Hippocampal formation (tissue), 2 donors: ENCODE data around the gene DFFA.

Source experiments
- DNase-seq, 2 donors: peaks; one replicate each; lab custom pipeline; 2025; lab: John Stamatoyannopoulos, UW

The DFFA gene, protein sequence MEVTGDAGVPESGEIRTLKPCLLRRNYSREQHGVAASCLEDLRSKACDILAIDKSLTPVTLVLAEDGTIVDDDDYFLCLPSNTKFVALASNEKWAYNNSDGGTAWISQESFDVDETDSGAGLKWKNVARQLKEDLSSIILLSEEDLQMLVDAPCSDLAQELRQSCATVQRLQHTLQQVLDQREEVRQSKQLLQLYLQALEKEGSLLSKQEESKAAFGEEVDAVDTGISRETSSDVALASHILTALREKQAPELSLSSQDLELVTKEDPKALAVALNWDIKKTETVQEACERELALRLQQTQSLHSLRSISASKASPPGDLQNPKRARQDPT

DNA sequence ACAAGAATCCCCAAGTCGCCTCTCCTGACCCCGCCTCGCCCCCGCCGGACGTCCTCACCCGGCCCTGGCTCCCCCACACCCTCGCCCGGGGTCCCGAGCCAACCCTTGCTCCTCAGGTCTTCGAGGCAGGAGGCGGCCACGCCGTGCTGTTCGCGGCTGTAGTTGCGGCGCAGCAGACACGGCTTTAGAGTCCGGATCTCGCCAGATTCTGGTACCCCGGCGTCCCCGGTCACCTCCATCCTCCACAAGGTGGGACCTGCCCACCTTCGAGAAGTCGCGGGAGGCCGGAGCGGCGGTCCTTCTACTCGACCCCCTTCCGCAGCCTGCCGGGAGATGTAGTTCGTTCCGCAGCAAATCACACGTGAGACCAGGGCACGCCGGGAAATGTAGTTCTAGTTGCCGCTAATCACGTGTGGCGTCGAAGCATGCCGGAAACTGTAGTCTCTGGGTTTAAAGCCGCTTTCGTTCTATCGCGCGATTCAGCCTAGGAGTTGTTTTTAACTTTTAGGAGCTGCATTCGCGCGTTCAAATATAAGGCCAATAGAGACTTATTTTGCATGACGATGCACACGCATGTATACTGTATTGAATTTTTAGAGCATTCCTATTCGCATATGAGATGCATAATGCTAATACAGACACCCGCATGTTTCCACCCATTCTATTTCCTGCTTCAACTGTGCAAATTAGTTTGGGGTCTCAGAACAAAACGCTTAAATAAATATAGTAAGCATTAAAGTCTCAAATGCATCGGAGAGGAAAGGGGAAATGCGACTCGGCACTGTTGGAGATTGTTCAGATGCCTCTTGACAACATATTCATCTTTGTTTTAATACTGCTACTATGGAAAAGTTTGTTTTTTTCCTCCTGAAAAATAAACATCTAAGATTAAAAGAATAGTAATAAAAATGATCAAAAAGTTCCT is at the start of gene DFFA:
Gene DFFA, minus strand, starts transcription at position 310 of the 925 bp plus-strand sequence. Its CDS starts 71 bp downstream, at position 239.
- peak; percentile 91 to 95 for DNase-seq

DNA sequence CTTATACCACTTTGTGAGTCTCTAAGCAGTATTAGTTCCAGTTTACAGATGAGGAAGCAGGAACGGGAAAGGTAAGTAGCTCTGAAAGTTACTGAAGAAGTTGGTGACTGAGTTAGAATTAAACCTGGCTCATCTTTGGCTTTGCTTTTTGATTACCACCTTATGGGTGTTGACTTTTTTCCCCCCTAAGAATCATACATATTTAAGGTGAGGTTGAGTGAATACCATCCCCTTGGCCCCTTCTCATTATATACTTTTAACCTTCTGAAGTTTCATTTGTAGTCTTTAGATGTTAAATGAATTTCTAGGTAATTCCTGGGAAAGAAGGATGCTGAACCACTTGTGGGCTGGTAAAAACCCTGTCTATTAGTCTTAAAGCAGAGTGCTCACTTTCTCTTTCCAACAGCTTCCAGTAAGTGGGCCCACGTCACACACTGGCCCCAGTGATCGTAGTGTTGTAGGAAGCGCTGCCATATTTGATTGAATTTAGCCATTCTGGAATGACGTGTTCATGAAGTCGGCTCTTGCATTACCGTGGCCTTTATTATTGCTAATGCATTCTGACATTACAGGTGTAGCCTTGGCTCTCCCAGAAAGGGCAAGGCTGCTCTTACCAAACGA is 49.3 kb upstream of the DFFA start:
- DNase-seq = no peak

DNA sequence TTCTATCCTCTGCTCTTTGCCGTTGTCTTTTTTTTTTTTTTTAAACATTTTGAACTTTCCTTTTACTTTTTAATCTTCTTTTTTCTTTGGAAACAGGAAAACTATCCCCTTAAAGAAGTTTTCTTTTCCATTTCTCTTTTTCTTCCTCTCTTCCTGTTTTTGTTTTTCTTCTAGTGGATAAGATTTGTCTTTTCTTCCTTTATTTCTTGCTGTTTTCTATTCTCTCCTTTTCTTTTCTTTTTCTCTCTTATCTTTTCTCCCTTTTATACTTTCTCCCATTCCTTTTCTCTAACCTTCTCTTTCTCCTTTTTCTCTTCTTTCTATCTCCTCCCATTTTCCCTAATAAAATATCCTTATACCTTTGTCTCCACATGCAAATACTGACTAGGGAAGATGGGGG is 48.6 kb upstream of the DFFA start:
- no peak for DNase-seq

DNA sequence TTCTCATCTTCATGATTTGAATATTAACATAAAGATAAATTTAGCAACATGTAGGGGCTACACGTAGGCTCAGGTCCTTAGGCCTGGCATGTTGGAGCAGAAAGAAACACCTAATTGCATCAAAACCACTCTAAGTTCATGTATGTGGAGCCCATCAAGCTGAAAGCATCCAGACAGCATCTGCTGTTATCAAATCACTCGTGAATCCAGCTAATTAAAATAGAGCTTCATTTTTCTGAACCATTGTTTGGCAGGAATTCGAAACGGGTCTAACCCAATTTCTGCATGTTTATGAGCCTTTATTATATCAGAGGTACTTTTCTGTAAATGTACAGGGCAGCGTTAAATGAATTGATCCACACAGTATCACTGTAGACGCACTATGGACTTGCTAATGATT is 48.2 kb upstream of the DFFA start:
- DNase-seq = no peak

DNA sequence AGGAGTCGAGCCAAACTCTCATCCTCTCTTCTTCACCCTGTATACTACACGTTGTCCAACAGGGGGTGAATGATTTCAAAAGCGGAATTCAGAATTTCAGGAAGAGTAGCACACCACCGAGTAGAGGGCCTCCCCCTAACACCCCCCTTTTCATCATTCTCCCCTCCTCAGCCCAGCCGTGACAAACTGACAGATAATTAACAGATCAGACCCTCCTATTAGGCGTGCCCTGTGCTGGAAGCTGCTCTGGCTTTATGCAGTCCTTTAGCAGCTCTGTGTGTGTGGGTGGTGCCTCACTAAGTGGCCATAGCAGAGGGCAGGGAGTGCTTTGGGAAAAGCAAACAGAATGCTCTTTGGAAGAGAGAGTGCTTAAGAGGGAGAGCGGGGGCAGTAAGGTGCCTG is 46.7 kb upstream of the DFFA start:
- no peak for DNase-seq

DNA sequence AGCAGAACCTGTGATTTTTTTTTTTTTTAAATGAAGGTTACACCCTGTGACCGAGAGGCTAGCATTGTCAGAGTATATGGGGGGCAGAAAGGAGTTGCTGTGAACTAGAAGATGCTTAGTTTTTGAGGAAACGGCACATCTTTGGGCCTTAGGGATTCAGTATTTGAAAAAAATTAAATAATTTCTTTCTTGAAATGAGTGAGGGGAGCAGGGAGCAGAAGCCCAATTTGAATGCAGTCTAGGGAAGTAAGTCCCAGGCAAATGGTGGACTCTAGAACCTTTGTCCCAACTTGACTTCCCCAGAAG is 45.3 kb upstream of the DFFA start:
- DNase-seq = no peak

DNA sequence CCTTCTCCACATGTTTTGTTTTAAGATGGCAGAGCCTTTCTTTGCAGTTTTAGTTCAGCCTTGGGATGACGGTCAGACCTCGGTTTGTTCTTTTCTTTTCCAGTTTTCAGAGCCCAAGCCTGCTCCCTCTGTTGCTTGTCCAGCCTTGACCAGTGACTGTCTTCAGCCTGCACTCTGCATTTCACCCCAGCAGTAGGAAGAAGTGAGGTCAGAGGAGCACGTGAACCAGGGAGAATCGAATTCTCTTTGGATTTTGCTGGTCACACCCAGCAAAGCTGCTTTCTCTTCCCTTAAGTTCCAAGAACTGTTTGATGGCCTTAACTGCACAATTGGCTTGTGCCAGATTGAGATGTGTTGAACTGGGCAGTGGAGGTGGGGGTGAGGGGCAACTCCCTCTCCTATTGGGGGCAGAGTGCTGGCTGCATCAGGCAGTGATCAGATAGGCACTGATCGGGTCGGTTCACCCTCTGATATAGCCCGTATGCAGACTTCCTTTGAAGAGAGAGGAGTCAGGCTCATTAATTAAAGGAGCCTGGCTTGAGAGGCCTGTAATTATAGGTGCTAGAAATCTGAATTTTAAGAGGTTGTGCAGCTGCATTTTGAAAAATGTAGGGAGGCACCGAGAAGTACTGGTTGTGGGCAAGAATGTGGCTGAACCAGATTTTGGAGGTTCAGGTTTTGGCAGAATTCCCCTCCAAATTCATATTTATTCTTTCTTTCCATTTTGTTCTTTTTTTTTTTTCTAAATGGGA is 44.8 kb upstream of the DFFA start:
- no peak for DNase-seq

DNA sequence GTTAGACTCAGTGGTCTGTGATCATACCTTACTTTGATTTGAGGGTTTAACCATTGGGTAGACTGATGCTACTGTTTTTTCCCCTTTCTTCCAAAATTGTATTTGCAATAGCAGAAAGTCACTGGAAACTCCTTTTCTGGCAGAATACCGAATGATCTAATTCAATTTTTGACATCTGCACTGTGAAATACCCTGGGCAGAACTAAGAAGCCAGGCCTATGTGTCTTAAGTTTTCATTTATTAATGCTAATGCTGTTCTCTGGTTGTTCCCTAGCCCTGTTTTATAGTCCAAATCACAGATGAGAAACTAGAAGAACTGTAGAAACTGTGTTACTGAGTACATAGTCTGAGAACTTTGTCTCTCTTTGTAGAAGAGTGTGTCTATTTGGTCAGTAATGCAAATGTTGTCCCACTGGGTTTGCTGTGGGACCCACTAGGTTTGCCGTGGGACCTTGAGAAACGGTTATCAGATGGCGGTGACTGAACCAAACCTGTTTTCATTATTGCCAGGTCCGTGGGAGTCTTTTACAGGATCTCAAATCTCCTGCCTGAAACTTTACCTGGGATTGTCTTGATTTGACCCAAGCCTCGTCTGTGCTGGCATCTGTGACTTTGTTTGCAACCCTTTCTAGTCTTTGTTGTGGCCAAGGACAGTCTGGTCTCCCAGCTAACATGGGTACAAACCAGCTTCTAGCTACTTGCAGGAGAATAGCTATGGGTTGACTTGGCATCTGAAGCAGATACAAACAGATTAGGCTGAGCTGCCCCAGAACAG is 43.8 kb upstream of the DFFA start:
- no peak for DNase-seq

DNA sequence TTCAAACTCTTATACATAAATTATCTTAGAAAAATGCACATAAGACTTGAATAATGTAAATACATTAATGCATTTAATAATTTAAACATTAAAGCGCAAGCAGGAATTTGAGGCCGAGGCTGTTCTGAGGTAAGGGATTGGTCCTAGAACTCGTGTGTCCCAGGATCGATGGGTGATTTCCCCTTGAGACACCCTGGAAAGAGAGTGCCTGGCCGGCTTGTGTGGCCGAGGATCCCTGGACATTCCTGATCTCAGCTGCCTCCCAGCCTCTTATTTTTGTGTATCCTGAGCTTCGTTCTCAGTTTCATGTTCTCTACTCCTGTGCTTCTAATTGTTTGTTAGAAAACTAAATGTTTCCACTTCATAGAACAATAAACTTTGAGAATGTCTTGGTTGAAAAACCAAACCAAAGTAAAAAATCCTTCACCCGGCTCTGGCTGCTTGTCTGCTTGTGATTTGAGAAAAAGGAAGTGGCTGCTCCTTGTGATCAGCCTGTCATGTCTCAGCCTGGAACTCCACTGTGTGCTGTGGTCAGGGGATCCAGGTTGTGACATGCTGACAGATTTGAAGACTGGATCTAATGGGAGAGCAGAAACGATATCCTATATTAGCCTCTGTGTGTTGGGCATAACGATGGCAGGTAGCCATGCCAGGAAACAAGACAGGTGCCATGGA is 43.1 kb upstream of the DFFA start:
- DNase-seq = no peak

DNA sequence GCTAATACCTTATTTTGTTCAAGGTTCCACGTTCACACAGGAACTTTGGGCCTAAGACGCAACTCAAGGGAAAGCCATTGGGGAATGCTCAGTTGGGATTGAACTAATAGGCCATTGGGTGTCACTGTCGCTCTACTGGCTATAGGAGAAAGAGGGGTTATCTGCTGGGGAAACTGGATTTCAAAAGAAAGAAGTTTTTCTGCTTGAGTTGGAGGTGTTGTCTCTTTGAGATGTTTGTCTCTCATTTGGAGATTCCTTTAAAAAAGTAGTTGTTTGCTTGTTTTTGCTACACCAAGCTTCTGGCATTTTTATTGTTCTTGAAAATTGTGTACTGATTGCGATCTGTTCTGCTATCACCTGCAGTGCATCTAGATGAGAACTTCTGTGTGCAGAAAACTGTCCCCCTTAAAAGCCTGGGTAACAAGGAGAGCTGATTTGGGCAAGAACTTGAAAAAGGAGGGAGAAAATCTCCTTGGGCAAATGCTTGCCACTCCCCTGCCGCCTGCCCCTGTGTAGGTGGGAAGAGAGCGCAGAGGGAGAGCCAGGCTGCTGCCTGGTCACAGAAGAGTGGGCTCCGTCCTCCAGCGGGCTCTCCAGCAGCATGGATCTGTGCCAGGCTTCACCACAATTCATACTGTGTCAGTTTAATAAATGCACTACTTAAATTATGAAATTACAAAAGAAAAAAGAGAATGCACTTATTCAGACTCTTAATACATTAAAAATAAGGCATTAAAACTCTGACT is 42.3 kb upstream of the DFFA start:
- DNase-seq = no peak

DNA sequence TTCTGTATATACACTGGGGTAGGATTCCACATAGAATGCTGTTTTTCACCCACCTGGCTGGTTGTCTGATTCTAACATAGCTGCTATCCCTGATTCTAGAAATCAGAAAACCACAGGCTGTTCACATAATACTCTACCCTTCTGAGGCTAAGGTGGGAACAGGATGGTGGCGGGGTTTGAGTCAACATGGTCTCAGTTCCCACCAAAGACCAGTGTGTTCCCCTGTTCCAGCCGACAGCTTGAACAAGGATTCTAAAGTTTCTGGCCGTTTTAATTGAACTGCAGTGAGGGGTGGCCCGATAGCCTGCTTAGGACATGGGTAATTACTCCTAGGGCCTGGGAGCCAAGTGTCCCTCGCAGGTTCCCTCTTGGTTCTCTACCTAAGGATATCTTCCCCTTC is 40.9 kb upstream of the DFFA start:
- no peak for DNase-seq

DNA sequence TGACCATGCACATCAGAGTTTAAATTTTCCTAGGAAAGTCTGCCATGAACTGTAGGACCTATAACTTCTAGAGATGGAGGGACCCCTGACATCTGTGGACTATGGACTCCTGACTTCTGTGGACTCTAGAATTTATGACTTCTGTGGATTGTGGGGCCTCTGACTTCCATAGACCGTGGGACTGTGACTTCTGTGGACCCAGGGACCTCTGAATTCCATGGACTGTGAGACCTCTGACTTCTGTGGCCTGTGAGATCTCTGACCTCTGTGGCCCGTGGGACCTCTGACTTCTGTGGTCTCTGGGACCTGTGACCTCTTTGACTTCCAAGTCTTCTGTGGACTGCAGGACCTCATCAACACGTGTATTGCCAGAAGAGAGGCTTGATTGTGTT is 39.2 kb upstream of the DFFA start:
- no peak for DNase-seq

DNA sequence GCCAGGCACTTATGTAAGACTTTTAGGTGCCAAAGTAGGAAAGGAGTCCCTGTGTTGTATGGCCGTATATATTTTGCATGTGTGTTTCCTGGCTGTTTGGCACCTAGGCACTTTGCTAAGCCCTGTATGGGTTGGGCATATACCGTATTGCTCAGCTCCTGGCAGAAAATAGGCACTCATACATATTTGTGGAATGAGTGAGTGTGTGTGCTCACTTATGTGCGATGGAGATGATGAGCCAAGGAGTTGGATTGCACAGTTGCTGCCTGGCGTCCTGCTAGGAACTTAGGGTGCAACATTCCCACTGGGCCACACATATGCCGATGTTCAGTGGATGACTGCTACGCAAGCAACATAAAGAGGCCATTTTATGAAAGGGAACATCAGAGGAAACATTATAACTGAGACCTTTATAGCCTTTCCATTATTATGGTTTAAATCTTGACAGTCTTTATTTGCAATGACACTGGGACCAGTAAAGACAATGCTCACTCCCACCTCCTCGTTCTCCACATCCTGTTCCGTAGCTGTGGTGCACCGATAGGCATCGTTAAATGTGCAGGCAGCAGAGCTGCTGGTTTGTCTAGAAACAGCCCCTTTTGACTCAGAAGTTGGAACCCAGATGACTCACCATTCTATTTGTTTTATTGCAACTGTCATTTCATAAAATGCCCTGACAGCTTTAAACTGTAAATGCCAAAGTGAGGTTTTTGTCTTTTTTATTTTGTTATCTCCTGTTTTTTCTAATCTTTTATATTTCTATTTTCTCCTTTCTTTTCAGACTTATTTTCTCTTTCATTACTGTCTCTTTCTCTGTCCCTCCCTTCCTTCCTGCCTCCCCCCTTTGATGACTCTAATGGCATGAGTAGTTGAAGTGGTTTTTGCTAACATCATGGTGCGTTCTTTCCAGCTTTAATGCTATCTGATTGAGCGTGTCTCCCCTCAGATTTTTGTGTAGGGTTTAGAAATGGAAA is 38.5 kb upstream of the DFFA start:
- DNase-seq = no peak

DNA sequence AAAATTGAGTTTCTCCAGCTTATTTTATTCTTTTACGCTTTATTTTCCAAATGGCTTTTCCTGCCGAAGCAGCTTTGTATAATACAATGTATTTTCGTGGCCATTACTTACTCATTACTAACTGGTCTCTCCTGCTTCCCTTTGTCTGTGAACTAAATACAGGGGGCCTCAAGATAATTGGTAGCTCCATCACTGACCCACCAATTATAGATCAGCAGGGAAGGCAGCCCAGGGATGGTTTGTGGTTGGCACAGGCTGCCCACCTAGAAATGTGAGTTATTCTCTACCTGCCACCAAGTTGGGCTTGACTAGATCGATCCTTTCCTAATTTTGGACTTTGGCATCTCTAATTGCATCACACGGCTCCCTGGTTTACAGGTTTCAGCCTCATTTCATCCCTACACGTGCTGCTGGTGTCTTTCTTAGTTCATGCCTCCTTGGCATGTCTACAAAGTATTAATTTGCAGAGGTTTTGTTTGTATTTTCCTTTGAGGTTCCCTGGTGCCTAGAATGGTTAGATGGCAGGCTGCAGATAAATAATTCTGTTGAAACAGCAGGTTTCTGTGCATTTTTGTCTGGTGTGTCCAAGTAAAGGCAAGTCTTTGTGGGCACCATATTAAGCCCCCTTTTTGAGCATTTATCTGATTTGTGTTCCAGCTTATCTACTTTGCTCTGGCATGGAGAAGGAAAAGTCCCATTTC is 37.6 kb upstream of the DFFA start:
- no peak for DNase-seq

DNA sequence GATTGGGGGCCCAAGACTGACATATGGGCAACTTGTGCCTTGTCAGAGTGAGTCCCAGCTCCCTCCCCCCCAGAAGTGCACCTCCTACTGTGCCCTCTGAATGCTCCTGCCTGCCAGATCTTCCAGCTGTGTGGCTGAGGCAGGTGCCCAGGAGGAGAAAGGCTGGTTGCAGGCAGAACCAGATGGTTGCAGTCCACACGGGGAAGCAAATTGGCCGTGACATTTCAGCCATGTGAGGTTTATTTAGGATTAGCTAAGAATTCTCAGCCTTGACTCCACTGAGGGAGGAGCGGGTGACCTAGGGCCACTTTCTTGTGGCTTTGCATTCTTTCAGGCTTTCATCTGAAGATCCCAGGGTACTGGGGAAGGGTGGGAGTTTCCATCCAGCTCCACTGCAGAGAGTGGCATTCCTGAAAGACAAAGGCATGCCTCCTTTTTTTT is 36.2 kb upstream of the DFFA start:
- no peak for DNase-seq

DNA sequence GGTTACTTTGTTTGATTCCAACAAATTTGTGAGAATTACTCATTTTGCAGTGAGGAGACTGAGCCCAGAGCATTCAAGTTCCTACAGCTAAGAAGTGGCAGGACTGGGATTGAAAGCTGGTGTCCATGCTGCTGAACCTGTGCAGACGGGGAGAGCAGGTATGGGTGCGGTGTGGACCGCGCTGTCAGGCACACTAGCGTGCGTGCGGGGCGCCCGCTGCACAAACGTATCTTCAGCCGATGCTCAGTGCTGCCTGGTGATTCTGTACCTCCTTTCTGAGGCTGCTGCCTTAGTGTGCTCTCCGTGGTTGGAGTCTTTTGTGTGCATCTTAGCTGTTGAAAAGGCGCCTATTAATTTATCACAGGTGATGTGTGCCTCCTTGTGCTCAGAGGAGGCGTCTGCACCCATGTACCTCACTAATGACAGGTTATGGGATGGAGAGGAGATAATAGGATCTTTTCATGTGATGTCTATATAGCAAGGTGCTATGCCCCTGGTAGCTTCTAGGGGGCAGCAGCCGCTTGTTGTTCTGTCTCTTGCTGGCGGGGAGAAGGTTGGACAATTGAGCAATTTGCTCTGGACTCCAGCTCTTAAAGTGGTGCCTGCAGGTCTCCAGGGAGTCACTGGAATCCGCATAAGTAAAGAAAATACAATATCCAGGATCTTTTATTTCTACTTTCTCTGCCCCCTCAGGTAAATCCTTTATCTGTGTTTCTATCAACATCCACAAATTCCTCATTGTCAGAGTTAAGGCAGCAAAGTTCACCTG is 35.0 kb upstream of the DFFA start:
- DNase-seq = peak; percentile 8 to 53

DNA sequence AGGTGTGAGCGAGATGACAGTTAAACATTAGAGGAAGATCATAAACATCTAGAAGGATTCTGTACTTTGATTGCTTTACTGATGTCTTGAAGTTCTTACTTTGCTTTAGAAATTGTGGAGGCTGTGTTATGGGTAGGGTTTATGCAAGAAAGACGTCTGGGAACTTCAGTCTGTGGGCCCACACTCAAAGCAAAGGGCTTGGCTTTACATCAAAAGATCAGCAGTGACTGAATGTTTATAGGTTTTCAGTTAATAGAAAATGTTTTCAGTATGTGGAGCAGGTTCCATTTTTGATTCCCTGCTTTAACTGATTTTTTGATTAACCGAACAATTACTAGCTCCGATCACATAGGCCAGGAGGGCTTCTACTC is 34.3 kb upstream of the DFFA start:
- no peak for DNase-seq
